Measurements from ENCODE around the gene TNIP1. TPM values are rescaled to one million over a fixed set of nuclear protein-coding genes. Genes with fewer than 3 reads are reported as not detected.

The TNIP1 gene
- total RNA-seq, 1 donor from 2014 or later = 54.6 TPM

DNA sequence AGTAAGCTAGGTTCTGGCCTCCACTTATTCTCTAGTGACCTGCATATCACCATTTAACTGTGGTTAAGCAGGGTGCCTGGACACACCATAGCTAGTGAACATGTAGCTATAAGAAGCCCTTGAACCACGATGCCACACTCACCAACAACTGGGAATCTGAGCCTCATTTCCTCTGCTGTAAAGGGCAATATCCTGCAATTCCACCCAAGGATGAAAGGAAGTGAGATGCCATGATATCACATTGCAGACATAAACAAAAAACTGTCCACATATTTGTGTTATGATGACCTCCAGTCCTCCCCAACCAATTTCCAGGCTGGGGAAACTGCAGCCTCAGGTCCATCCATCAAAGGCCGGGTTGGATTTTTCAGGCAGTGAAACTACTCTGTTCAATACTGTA is 10.4 kb downstream of the TNIP1 start:
- no peaks in the 10 kb centered on the region for H3K9me3 ChIP-seq
- intact Hi-C loops (cut with DNase I) = no loop called here
- H3K36me3 ChIP-seq = peaks cover 0 to 5% of the 10 kb centered on the region in 2 donors
- TF ChIP-seq, protein P1, sequence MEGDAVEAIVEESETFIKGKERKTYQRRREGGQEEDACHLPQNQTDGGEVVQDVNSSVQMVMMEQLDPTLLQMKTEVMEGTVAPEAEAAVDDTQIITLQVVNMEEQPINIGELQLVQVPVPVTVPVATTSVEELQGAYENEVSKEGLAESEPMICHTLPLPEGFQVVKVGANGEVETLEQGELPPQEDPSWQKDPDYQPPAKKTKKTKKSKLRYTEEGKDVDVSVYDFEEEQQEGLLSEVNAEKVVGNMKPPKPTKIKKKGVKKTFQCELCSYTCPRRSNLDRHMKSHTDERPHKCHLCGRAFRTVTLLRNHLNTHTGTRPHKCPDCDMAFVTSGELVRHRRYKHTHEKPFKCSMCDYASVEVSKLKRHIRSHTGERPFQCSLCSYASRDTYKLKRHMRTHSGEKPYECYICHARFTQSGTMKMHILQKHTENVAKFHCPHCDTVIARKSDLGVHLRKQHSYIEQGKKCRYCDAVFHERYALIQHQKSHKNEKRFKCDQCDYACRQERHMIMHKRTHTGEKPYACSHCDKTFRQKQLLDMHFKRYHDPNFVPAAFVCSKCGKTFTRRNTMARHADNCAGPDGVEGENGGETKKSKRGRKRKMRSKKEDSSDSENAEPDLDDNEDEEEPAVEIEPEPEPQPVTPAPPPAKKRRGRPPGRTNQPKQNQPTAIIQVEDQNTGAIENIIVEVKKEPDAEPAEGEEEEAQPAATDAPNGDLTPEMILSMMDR (IDR thresholded peaks at IDR 0.05) = no peak
- peaks cover 13 to 32% of the 10 kb centered on the region in 2 donors for H3K4me1 ChIP-seq
- no peak overlapping the region for H3K27ac ChIP-seq
- H3K27me3 ChIP-seq = no peaks in the 10 kb centered on the region
- H3K4me3 ChIP-seq = no peak overlapping the region
- no peak for DNase-seq (ENCODE audit: low spot score in 2 of 2)

DNA sequence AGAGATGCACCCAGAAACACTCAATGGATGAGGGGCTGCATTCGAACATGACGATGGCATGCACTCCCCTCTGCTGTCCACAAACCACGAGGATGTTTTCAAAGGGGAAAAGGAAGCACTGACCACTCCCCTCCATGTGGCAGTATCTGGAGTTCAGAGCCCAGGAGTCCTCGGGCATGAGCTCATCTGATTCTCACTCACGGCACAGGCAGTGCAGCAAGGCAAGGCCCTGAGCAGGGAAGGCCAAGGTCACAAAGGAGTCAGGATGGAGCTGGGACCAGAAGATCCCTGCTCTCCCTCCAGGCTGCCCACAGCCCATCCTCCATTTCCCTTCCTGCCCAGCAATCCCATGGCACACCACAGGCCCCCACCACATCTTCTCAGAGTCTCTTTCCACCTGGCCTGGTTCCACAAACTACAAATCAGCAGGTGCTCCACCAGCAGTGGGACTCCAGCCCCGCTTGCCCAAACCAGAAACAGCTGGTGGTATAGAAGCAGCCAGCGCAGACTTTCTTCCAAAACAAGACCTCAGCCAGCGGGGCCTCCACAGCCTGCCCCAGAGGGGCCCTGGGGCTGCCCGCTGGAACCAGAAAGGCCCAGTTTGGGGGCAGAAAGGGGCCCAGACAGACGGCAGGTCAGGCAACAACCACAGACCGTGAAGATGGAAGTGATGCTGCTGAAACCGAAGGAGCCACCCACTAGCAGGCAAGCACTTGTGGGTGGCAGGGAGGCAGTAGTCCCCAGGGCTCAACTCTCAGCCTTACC is 12.2 kb downstream of the TNIP1 start:
- no peak overlapping the region for H3K4me3 ChIP-seq
- no peak for DNase-seq (ENCODE audit: low spot score in 2 of 2)
- H3K4me1 ChIP-seq = peaks cover 20 to 46% of the 10 kb centered on the region in 2 donors
- TF ChIP-seq, protein P1 (IDR thresholded peaks at IDR 0.05) = no peak
- H3K27me3 ChIP-seq = no peaks in the 10 kb centered on the region
- no peaks in the 10 kb centered on the region for H3K9me3 ChIP-seq
- H3K27ac ChIP-seq = peak overlapping the region; percentile 68 to 72
- intact Hi-C loops (cut with DNase I) = no loop called here
- H3K36me3 ChIP-seq = peaks cover 0 to 5% of the 10 kb centered on the region in 2 donors

DNA sequence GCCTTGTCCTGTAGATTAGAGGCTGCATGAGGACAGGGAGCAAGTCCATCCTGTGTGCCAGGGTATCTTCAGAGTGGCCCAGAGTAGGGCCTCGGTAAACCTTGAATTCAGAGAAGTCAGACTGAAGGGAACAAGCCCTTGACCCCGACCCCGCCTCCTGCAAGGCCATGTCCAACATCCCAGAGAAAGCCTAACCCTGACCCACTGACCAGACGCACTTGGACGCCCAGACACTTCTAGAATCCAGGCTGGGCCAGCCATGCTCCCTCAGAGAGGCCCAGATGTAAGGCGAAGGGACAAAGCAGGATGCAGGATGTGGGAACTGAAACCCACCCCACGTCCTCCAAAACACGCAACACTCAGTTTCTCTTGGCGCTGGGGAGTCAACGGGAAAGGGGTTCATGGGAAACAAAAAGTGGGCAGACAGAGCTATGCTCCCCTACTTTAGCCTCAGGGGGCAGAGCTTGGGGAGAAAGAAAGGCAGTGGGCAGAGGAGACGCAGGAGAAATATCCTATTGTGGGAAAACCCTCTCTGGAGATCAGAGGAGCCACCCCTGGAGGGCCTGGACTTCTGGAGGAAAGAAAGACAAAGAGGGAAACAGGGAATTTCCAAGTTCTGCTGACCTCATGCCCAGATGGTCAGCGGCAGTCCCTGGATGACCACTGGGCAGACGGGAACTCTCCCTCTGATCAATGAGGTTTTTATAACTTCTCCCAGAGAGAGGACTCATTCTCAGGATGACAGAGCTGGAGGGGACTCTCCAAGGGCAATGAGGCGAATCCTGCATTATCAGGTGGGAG is 13.0 kb downstream of the TNIP1 start:
- TF ChIP-seq, protein P1 (IDR thresholded peaks at IDR 0.05) = no peak
- H3K27ac ChIP-seq = peak overlapping the region; percentile 68 to 72
- intact Hi-C loops (cut with DNase I) = no loop called here

DNA sequence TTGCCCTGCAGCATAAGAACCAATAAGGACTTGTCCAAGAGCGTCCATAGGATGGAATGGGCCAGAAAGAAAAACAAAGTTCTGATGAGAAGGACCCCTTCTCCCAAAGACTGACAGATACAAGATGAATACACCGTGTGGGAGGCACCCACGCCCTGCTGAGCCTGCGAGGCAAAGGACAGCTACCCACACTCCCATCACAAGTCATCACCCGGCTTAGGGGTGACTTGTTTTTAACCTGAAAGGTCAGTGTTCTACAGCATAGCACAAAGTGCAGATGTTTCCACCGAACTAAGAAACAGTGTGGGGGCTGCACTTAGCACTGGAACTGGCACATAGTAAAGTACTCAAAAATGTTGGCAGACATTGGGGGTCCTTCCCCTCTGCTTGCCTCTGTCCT is 13.9 kb downstream of the TNIP1 start:
- TF ChIP-seq, protein P1 (IDR thresholded peaks at IDR 0.05) = no peak
- intact Hi-C loops (cut with DNase I) = no loop called here
- no peaks in the 10 kb centered on the region for H3K27me3 ChIP-seq
- H3K4me3 ChIP-seq = no peak overlapping the region
- peaks cover 1 to 5% of the 10 kb centered on the region in 2 donors for H3K36me3 ChIP-seq
- peaks cover 24 to 50% of the 10 kb centered on the region in 2 donors for H3K4me1 ChIP-seq
- no peaks in the 10 kb centered on the region for H3K9me3 ChIP-seq
- H3K27ac ChIP-seq = no peak overlapping the region
- no peak for DNase-seq (ENCODE audit: low spot score in 2 of 2)

More for the DNA sequence above, 13.0 kb downstream of the TNIP1 start:
- H3K9me3 ChIP-seq = no peaks in the 10 kb centered on the region
- no peaks in the 10 kb centered on the region for H3K27me3 ChIP-seq
- H3K36me3 ChIP-seq = peaks cover 0 to 5% of the 10 kb centered on the region in 2 donors
- peaks cover 24 to 52% of the 10 kb centered on the region in 2 donors for H3K4me1 ChIP-seq
- no peak overlapping the region for H3K4me3 ChIP-seq
- no peak for DNase-seq (ENCODE audit: low spot score in 2 of 2)

DNA sequence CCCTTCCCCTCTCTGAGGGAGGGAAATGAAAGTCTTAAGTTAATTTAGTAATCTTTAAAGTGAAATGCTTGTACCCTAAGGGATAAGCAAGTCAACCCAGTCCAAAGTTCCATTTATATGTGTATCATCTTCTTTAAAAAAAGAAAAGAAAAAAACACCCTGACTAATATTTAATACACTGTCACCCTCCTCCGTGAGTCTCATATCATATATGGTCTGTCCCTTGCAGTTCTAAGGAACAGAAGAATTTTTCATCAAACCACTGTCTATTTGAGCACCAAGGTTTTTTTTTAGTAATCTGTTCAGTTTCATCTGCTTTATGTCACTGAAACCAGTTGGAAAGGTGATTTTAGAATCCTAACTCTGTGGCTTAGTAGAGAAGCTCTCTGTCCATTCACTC is 15.2 kb downstream of the TNIP1 start:
- Histone ChIP-seq H3K27ac (no peak overlapping the region), H3K4me3 (no peak overlapping the region), H3K4me1 (peaks cover 24 to 54% of the 10 kb centered on the region in 2 donors), H3K9me3 (no peaks in the 10 kb centered on the region), H3K27me3 (no peaks in the 10 kb centered on the region), H3K36me3 (peaks cover 5 to 13% of the 10 kb centered on the region in 2 donors)
- DNase-seq (ENCODE audit: low spot score in 2 of 2) = no peak
- TF ChIP-seq, protein P1 (IDR thresholded peaks at IDR 0.05) = no peak
- intact Hi-C loops (cut with DNase I) = no loop called here
